ENCODE measurements around the gene PHLDB1. TPM values are rescaled to one million over a fixed set of nuclear protein-coding genes. Genes with fewer than 3 reads are reported as not detected.
A peak's percentile ranks its signal among the peaks of the same experiment; 100 is the strongest.
"Not testable (repeated sequence)": the region's sequence is repeated elsewhere in the genome, so short reads cannot be mapped to it uniquely, and the experiment has no call there.

The PHLDB1 gene
- total RNA-seq, 1 donor from 2014 or later, result 164 TPM

- Mint-ChIP-seq H3K27ac (ENCODE audit: unreplicated experiment) (no peak overlapping the region), H3K4me1 (ENCODE audit: low read depth) (no peaks in the 10 kb centered on the region), H3K4me3 (ENCODE audit: unreplicated experiment) (no peak overlapping the region), H3K27me3 (ENCODE audit: low read depth) (peaks cover 7% of the 10 kb centered on the region), H3K36me3 (ENCODE audit: low read depth) (no peaks in the 10 kb centered on the region), H3K9me3 (ENCODE audit: low read depth) (no peaks in the 10 kb centered on the region)
- DNase-seq (ENCODE audit: low spot score), result no peak
- no peak for TF ChIP-seq CTCF (IDR thresholded peaks at IDR 0.05)
These were observed 70.6 kb downstream of the PHLDB1 start for GRCh38 chr11:118677977-118678376.

DNA sequence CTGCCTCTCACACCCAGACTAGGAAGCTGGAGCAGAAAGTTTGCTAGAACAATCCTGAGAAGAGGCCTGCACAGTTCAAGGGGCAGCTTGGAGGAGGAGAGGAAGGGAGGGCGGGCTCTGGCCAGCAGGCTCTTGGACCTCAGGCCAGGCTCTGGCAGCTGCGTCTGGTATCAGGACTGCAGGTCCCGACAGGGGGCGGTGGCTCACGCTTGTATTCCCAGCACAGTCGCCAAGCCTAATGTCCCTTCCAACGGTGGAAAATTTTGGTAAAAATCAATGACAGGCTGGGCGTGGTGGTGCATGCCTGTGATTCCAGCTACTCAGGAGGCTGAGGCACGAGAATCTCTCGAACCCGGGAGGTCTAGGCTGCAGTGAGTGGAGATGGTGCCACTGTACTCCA is 71.5 kb downstream of the PHLDB1 start:
- not testable (repeated sequence) for H3K27me3 Mint-ChIP-seq (ENCODE audit: low read depth)

GRCh38 chr11:118679483-118679882 is 72.1 kb downstream of the PHLDB1 start, which contains the start of gene TREH:
Gene TREH (minus strand): TSS chr11:118679650. CDS start chr11:118679627, 23 bp downstream.
- no peaks in the 10 kb centered on the region for H3K4me1 Mint-ChIP-seq (ENCODE audit: low read depth)
- no peaks in the 10 kb centered on the region for H3K36me3 Mint-ChIP-seq (ENCODE audit: low read depth)

More for the DNA sequence above, 71.5 kb downstream of the PHLDB1 start:
- not testable (repeated sequence) for H3K27ac Mint-ChIP-seq (ENCODE audit: unreplicated experiment); H3K4me3 Mint-ChIP-seq (ENCODE audit: unreplicated experiment); DNase-seq (ENCODE audit: low spot score); H3K9me3 Mint-ChIP-seq (ENCODE audit: low read depth); H3K36me3 Mint-ChIP-seq (ENCODE audit: low read depth); H3K4me1 Mint-ChIP-seq (ENCODE audit: low read depth)
- peak; percentile 27 for TF ChIP-seq CTCF (IDR thresholded peaks at IDR 0.05)

DNA sequence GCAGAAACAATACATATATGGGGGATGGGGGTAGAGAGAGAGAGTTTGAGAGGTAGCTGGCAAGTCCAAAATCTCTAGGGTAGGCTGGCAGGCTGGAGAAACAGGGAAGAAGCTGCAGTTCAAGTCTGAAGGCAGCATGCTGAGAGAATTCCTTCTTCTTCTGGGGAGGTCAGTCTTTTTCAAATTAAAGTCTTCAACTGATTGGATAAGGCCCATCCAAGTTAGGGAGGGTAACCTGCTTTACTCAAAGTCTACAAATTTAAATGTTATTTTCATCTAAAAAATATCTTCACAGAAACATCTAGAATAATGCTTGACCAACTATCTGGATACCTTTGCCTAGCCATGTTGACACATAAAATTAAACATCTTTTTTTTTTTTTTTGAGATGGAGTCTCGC is 75.0 kb downstream of the PHLDB1 start:
- no peaks in the 10 kb centered on the region for H3K36me3 Mint-ChIP-seq (ENCODE audit: low read depth)
- H3K27me3 Mint-ChIP-seq (ENCODE audit: low read depth), result peaks cover 7% of the 10 kb centered on the region
- no peaks in the 10 kb centered on the region for H3K9me3 Mint-ChIP-seq (ENCODE audit: low read depth)
- no peak overlapping the region for H3K4me3 Mint-ChIP-seq (ENCODE audit: unreplicated experiment)
- no peak for DNase-seq (ENCODE audit: low spot score)
- TF ChIP-seq CTCF (IDR thresholded peaks at IDR 0.05), result no peak
- H3K4me1 Mint-ChIP-seq (ENCODE audit: low read depth), result no peaks in the 10 kb centered on the region
- no peak overlapping the region for H3K27ac Mint-ChIP-seq (ENCODE audit: unreplicated experiment)

More at GRCh38 chr11:118679483-118679882, 72.1 kb downstream of the PHLDB1 start, which contains the start of gene TREH:
- Mint-ChIP-seq H3K27ac (ENCODE audit: unreplicated experiment) (no peak within 1 kb of the TSS), H3K4me3 (ENCODE audit: unreplicated experiment) (no peak within 1 kb of the TSS), H3K27me3 (ENCODE audit: low read depth) (peaks cover 7% of the 10 kb centered on the region), H3K9me3 (ENCODE audit: low read depth) (no peaks in the 10 kb centered on the region)
- DNase-seq (ENCODE audit: low spot score), result no peak
- TF ChIP-seq CTCF (IDR thresholded peaks at IDR 0.05), result no peak

DNA sequence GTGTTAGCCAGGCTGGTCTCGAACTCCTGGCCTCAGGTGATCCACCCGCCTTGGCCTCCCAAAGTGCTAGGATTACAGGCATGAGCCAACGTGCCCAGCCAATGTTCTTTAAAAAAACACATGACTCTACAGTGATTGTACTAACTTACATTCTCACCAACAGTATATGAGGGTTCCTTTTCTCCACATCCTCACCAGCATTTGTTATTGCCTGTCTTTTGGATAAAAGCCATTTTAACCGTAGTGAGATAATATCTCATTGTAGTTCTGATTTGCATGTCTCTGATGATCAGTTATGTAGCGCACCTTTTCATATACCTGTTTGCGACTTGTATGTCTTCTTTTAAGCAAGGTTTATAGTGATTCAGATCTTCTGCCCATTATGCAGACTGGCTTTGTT is 75.5 kb downstream of the PHLDB1 start:
- not testable (repeated sequence) for H3K4me3 Mint-ChIP-seq (ENCODE audit: unreplicated experiment)

GRCh38 chr11:118684187-118684586 is 76.8 kb downstream of the PHLDB1 start:
- no peak for TF ChIP-seq CTCF (IDR thresholded peaks at IDR 0.05)
- DNase-seq (ENCODE audit: low spot score), result no peak
- Mint-ChIP-seq H3K27ac (ENCODE audit: unreplicated experiment) (no peak overlapping the region), H3K36me3 (ENCODE audit: low read depth) (no peaks in the 10 kb centered on the region), H3K27me3 (ENCODE audit: low read depth) (peaks cover 7% of the 10 kb centered on the region), H3K4me3 (ENCODE audit: unreplicated experiment) (no peak overlapping the region), H3K9me3 (ENCODE audit: low read depth) (no peaks in the 10 kb centered on the region), H3K4me1 (ENCODE audit: low read depth) (no peaks in the 10 kb centered on the region)

More for the DNA sequence above, 75.5 kb downstream of the PHLDB1 start:
- H3K4me1 Mint-ChIP-seq (ENCODE audit: low read depth); DNase-seq (ENCODE audit: low spot score); H3K36me3 Mint-ChIP-seq (ENCODE audit: low read depth); H3K27ac Mint-ChIP-seq (ENCODE audit: unreplicated experiment); H3K9me3 Mint-ChIP-seq (ENCODE audit: low read depth); H3K27me3 Mint-ChIP-seq (ENCODE audit: low read depth): not testable (repeated sequence)
